ENCODE data around the gene FMN2.

GRCh38 chr1:240096974-240097373 lies 5.3 kb downstream of the FMN2 start:
- TF ChIP-seq CTCF (conservative IDR thresholded peaks at IDR 0.05 in 1 of 2, IDR thresholded peaks at IDR 0.05 in 1 of 2; ENCODE audit: extremely low read depth in 1 of 2, insufficient read depth in 1 of 2, low read depth in 1 of 2, low read length in 2 of 2), result no peak
- no peak for TF ChIP-seq EZH2 (IDR thresholded peaks at IDR 0.05; ENCODE audit: borderline replicate concordance, low read length)
